Hypothalamus (tissue), 51 donors: ENCODE data around the gene EIF6.

Experiments
- DNase-seq, 51 donors: peaks; one replicate each; lab custom pipeline; 2025; lab: John Stamatoyannopoulos, UW

The EIF6 gene

DNA sequence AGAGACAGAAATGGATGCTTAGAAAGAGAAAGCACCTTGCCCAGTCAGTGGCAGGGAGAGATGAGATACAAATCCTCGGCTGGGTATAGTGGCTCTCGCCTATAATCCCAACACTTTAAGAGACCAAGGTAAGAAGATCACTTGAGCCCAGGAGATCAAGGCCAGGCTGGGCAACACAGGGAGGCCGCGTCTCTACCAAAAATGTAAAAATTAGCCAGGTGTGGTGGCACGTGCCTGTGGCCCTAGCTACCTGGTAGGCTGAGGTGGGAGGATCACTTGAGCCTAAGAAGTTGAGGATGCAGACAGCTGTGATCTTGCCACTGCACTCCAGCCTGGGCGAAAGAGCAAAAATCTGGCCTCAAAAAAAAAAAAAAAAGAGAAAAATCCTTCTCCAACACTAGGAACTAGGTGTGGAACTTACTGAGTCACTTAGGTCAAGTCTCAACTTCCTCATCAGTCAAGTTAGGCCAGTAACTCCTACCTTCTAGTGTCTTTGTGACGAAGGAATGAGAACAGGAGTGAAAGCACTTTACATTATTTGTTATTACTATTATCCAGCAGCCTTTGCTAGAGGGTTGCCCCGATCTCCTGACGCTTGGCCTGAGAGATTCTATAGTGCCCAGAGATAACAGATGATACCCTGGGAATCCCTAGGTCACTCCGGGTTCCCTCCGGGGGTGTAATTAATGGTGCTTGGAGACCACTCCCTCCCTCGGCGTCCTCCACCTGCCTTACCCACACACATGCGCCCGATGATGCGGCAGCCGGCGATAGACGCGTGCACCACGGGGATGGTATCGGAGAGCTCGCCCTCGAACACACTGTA is 918 bp downstream of the EIF6 start:
- DNase-seq = no peak

- no peak for DNase-seq
Measured at GRCh38 chr20:35281506-35282101, 3.0 kb downstream of the EIF6 start.

DNA sequence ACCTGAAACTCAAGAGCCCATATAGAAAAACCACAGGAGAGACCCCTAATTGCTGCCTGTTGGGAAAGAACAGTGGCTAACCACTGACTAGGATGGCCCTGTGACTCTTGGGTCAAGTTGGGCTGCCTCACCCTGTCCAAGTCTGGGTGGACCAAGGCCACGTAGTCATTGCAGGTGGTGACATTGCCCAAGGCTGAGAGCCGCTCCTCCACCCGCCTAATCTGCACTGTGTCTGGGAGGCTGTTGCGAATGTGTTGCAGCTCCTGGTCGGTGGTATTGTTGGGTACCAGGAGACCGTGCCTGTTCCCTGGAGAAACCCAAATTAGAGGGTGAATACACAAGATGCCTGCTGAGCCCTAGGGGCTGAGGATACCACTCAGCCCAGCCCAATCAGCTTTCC is 4.0 kb downstream of the EIF6 start:
- no peak for DNase-seq

GRCh38 chr20:35279533-35280174 is 4.9 kb downstream of the EIF6 start:
- DNase-seq = no peak

GRCh38 chr20:35279040-35279439 is 5.5 kb downstream of the EIF6 start:
- no peak for DNase-seq

DNA sequence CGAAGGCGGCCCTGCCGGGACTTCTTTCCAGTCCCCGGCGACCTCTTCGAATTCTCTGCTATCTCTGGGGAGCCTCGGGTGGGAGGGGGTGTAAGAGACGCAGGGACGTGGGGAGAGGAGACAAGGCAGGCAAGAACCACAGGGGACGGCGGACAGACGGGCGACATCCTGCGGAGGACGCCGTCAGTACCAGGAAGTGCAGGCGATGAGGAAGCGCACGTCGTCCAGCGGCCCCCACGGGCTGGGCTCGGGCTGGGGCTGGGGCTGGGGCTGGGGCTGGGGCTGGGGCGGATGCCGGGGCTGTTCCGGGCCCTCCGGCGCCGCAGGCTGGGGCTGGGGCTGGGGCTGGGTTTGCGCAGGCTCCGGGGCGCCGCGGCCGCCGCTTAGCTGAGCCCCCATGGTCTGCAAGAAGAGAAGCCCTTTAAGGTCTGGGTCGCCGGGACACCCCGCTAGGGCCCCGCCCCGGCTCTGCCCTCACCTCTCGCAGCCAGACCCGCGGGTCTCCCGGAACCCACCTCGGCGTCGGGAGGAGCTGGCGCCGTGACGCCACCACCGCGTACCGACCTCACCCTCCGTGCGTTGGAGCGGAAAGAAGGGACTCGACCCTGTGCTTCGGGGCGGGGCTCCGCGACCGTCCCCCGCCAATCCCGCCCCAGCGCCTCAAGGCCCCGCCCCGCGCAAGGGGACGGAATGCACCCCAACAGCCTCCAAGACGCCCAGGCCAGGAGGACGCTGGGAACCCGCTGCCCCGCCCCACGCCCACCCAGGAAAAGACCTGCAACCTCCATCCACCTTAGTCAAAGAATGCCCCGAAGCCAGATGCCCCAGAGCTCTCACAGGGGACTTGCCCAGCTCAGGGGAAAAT is 6.8 kb downstream of the EIF6 start, which contains the start of gene MMP24OS:
MMP24OS (minus strand) TSS at position 592 of the 865 bp plus-strand sequence; CDS start at position 399, 193 bp downstream.
- peak; percentile 38 to 89 (median 76) for DNase-seq

GRCh38 chr20:35277127-35277526 is 7.4 kb downstream of the EIF6 start:
- DNase-seq = no peak

DNA sequence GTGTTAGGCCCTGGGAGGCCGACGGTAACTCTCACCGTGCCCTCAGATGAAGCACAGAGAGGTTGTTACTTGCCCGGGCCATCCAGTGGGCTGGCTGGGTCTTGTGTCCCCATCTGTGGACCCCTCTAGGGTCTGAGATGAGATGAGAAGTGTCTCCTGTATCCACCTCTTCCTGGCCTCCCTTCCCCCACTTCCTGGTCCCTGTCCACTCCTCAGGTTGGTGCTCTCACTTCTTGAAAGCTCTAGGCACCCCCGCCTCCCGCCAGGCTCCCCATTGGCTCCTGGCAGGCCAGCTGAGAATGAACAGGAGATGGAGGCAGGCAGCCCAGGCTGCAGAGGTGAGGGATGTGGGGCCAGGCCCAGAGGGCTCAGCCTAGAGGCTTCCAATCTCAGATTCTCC is 8.2 kb downstream of the EIF6 start:
- no peak for DNase-seq

DNA sequence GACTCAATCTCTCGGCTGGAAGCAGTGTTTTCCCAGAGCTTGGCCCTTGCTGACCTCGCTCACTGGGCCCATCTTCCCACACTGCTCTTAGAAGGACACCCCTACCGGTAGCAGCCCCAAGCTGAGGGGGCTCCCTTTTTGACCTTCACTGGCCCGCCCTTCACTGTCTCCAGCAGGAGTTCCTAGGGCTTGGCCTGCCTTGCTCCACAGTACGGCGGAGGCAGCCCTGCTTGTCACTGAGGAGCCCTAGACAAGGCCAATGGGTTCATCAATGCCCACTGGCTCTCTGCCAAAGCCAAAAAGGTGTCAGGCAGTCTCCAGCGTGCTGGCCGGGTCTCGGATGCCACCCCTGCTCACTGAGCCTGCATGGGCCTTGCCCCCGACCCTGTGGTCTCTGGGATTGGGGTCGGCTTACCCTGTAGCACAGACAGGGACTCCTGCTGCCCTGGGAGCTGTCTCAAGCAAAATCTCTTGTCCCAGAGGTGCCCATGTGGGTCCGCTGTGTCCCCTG is 8.8 kb downstream of the EIF6 start:
- DNase-seq = no peak

GRCh38 chr20:35274172-35275092 is 10.1 kb downstream of the EIF6 start:
- DNase-seq = no peak

DNA sequence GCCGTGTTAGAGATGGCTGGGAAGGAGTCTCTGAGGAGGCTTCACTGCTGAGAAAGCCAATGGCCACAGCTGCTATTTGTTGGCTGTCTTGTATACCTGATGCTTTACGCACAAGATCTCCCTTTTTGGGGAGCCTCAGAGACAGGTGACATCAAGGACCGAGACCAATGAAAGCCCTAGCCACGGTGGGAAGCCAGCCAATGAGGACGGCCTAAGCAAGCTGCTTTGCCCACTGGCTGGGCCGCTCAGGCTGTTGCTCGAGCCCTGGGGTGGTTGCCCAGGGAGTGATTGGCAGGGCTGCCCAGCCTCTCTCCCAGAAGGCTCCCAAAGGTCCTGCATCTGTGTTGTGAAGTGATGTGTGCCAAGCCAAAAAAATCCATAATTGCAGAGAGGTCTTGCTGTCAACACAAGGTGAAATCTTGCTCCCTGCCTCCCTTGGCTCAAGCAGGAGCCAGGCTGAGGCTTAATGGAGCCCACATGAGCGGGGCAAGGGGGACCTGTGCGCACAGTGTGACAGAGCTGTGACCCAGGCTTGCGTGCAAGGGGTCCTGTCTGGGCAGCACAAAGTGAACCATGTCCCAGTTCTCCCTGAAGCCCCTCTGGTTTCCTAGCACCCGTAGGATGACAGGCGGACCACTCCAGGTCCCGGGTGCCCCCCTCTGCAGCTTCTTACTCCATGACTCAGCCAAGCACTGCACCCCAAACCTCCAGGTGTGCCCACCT is 11.0 kb downstream of the EIF6 start:
- peak in 41 of 51 donors; percentile 5 to 87 (median 60) for DNase-seq

GRCh38 chr20:35271904-35272303 is 12.7 kb downstream of the EIF6 start:
- peak in 1 of 51 donors; percentile 37 for DNase-seq

GRCh38 chr20:35271073-35271882 is 13.3 kb downstream of the EIF6 start:
- no peak for DNase-seq

GRCh38 chr20:35270021-35270902 is 14.3 kb downstream of the EIF6 start:
- DNase-seq = no peak

- DNase-seq = peak in 32 of 51 donors; percentile 5 to 62 (median 29)
Measured at GRCh38 chr20:35269055-35269781, 15.4 kb downstream of the EIF6 start.

DNA sequence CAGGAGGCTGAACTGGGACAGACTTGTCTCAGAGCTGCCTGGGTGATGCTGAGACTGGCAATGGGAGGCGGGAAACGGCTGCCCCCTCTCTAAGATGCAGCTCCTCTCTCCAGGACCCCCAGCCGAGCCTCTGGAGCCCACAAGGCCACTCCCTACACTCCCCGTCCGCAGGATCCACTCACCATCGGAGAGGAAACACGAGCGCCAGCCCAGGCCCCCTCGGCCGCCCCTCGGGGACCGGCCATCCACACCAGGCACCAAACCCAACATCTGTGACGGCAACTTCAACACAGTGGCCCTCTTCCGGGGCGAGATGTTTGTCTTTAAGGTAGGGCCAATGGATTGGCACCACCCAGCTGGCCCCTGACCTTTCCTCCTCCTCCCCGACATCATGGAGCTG is 17.5 kb downstream of the EIF6 start:
- DNase-seq = no peak
